ENCODE results near the gene ANKRD40.

Gene ANKRD40

DNA sequence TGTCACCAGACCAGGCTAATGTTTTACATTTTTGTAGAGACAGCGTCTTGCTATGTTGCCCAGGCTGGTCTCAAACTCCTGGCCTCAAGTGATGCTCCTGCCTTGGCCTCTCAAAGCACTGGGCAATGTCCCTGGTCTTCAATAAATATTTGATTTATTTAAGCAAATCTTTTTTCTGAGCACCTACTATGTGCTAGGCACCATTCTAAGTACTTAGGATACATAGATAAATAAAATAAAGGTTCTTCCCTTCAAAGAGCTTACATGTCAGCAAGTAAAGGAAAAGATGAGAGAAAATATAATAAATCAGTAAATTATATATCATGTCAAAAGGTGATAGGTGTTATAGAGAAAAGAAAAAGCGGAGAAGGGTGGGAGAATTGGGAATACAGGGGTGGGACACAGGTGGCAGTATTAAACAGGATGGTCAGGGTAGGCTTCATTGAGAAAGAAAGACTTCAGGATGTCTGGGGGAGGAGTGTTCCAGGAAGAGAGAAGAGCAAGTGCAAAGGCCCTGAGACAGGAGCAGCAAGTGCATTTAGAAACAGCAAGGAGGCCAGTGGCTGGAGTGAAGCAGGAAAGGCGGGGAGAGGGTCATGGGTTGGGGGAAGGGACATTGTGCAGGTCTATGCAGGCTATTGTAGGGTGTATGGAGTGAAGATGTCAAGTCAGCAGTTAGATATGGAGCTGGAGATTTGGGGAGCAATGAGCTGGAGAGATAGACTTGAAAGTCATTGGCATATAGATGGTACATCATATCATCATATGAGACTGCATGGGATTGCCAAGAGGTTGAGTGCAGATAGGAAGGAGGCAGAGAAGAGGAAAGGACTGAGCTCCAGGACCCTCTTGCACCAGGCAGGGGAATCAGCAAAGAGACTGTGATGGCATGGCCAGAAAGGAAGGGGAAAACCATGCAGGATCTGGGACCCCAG lies 61.7 kb downstream of the ANKRD40 start:
- TF ChIP-seq POU6F1 (CRISPR knock-in tag; IDR thresholded peaks at IDR 0.05; ENCODE audit: borderline replicate concordance, low read depth): no peak
- TF ChIP-seq, protein P1, sequence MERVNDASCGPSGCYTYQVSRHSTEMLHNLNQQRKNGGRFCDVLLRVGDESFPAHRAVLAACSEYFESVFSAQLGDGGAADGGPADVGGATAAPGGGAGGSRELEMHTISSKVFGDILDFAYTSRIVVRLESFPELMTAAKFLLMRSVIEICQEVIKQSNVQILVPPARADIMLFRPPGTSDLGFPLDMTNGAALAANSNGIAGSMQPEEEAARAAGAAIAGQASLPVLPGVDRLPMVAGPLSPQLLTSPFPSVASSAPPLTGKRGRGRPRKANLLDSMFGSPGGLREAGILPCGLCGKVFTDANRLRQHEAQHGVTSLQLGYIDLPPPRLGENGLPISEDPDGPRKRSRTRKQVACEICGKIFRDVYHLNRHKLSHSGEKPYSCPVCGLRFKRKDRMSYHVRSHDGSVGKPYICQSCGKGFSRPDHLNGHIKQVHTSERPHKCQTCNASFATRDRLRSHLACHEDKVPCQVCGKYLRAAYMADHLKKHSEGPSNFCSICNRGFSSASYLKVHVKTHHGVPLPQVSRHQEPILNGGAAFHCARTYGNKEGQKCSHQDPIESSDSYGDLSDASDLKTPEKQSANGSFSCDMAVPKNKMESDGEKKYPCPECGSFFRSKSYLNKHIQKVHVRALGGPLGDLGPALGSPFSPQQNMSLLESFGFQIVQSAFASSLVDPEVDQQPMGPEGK (CRISPR knock-in tag; IDR thresholded peaks at IDR 0.05; ENCODE audit: borderline replicate concordance): no peak
- TF ChIP-seq TCF4 (CRISPR knock-in tag; IDR thresholded peaks at IDR 0.05; ENCODE audit: borderline replicate concordance): no peak
- no peak for TF ChIP-seq ISL1 (CRISPR knock-in tag; IDR thresholded peaks at IDR 0.05)
- TF ChIP-seq ZFP3 (CRISPR knock-in tag; IDR thresholded peaks at IDR 0.05): no peak
- TF ChIP-seq SNAI2 (CRISPR knock-in tag; IDR thresholded peaks at IDR 0.05): no peak
- TF ChIP-seq, protein P2, sequence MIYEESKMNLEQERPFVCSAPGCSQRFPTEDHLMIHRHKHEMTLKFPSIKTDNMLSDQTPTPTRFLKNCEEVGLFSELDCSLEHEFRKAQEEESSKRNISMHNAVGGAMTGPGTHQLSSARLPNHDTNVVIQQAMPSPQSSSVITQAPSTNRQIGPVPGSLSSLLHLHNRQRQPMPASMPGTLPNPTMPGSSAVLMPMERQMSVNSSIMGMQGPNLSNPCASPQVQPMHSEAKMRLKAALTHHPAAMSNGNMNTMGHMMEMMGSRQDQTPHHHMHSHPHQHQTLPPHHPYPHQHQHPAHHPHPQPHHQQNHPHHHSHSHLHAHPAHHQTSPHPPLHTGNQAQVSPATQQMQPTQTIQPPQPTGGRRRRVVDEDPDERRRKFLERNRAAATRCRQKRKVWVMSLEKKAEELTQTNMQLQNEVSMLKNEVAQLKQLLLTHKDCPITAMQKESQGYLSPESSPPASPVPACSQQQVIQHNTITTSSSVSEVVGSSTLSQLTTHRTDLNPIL (CRISPR knock-in tag; IDR thresholded peaks at IDR 0.05; ENCODE audit: low read depth): no peak
- TF ChIP-seq CSRNP3 (CRISPR knock-in tag; IDR thresholded peaks at IDR 0.05): no peak
- TF ChIP-seq TOX (CRISPR knock-in tag; IDR thresholded peaks at IDR 0.05; ENCODE audit: borderline replicate concordance): no peak
- no peak for TF ChIP-seq ARNTL (CRISPR knock-in tag; IDR thresholded peaks at IDR 0.05; ENCODE audit: borderline replicate concordance, low read depth)
- TF ChIP-seq CSDC2 (CRISPR knock-in tag; IDR thresholded peaks at IDR 0.05): no peak
- TF ChIP-seq ZNF565 (CRISPR knock-in tag; conservative IDR thresholded peaks at IDR 0.05; ENCODE audit: low read depth): no peak
- no peak for TF ChIP-seq TSHZ2 (CRISPR knock-in tag; IDR thresholded peaks at IDR 0.05)
- ATAC-seq: no peak

All from SK-N-SH treated with all-trans-retinoic acid at 6 μM for 48 hours (cell line).